ENCODE data around the gene HNRNPL. TPM values are rescaled to one million over a fixed set of nuclear protein-coding genes. Genes with fewer than 3 reads are reported as not detected.

HNRNPL gene
- polyA plus RNA-seq, 1 donor from 2014 or later = 315 TPM

DNA sequence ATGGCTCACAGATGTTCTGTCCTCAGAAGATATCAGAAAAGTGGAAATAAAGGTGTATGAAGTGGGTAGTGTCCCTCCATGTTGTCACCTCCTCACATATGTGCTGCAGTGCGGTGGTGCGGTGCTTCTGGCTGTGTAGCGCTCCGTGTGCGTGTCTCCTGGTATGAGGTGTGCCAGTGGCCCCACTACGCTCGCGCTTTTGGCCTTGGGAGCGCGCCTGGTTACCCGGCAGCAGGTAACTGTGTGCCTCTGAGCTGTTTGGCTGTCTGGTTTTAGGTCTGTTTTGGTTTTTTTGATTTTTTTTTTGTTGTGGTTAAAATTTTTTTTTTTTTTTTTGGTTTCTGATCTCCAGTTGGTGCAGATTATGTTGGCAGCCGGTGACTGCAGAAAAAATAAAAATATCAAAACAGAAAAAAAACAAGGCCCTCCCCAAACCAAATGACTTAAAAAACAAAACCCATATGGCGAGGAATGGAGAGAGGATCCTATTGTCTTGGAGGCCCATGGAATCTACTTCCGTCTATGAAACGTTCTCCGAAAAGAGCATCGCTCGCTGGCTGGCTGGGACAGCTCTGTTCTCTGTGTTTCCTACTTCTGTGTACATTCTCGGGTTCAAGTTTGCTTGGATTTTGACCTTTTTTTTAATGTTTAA lies 7.9 kb downstream of the HNRNPL start:
- TF ChIP-seq RAD21 (conservative IDR thresholded peaks at IDR 0.05) (no peak), POLR2AphosphoS5 (IDR thresholded peaks at IDR 0.05) (no peak), TAF1 (IDR thresholded peaks at IDR 0.05; ENCODE audit: low read depth) (no peak), MXI1 (conservative IDR thresholded peaks at IDR 0.05; ENCODE audit: poor library complexity, severe bottlenecking) (no peak), EP300 (conservative IDR thresholded peaks at IDR 0.05; ENCODE audit: poor library complexity, severe bottlenecking) (no peak), EZH2 (IDR thresholded peaks at IDR 0.05; ENCODE audit: borderline replicate concordance, insufficient read depth, low read length, poor library complexity, severe bottlenecking) (no peak), SMC3 (conservative IDR thresholded peaks at IDR 0.05; ENCODE audit: poor library complexity) (no peak)

DNA sequence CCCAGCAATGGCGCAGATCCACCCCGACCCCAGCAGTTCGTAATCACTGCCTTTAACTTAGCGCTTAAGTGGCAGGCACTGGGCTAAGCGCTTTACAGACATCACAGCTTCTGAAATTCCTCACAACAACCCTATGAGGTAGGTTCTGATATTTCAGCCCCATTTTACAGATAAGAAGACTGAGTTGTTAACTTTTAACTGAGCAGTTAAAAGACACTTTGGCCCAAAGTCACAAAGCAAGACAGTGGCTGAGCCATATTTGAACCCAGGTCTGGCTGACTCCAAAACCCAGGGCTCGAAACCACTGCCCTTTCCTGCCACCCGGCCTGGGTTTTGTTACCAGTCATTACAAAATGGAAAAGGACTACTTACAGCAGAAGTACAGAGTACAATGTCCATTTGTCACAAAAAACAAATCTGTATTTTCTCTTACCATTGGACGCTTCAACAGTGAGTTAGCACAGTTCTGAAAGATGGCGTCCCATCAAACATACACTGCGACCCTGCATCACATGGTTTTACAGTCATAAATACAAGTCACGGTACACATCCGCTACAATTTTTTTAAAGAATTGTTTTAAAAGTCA lies 8.5 kb downstream of the HNRNPL start:
- Histone ChIP-seq H3K4me3 (ENCODE audit: low read length) (no peak overlapping the region), H3K27me3 (ENCODE audit: insufficient read depth, low read depth, low read length) (no peaks in the 10 kb centered on the region), H3K36me3 (ENCODE audit: insufficient read depth, low read length) (peaks cover 3% of the 10 kb centered on the region), H3K79me2 (replicated peaks; ENCODE audit: insufficient read depth, low read length) (peaks cover 12% of the 10 kb centered on the region), H3K4me2 (ENCODE audit: low read length) (no peak overlapping the region), H3F3A (ENCODE audit: insufficient read depth, low read length, poor library complexity, severe bottlenecking) (no peaks in the 10 kb centered on the region), H3K9me2 (ENCODE audit: insufficient read depth, low read length) (no peaks in the 10 kb centered on the region), H3K27ac (ENCODE audit: low read length) (no peak overlapping the region), H2AFZ (ENCODE audit: low read depth, low read length) (no peak overlapping the region), H4K20me1 (ENCODE audit: insufficient read depth) (peaks cover 6% of the 10 kb centered on the region), H3K9me3 (ENCODE audit: low read length) (no peaks in the 10 kb centered on the region), H3K9ac (ENCODE audit: low read length) (no peak overlapping the region)
- no peak for TF ChIP-seq RAD21 (conservative IDR thresholded peaks at IDR 0.05)
- TF ChIP-seq EZH2 (IDR thresholded peaks at IDR 0.05; ENCODE audit: borderline replicate concordance, insufficient read depth, low read length, poor library complexity, severe bottlenecking) = no peak
- no peak for TF ChIP-seq TAF1 (IDR thresholded peaks at IDR 0.05; ENCODE audit: low read depth)
- no peak for TF ChIP-seq POLR2AphosphoS5 (IDR thresholded peaks at IDR 0.05)
- TF ChIP-seq MXI1 (conservative IDR thresholded peaks at IDR 0.05; ENCODE audit: poor library complexity, severe bottlenecking) = no peak
- TF ChIP-seq SMC3 (conservative IDR thresholded peaks at IDR 0.05; ENCODE audit: poor library complexity) = no peak
- TF ChIP-seq EP300 (conservative IDR thresholded peaks at IDR 0.05; ENCODE audit: poor library complexity, severe bottlenecking) = no peak
- TF ChIP-seq, protein P1, sequence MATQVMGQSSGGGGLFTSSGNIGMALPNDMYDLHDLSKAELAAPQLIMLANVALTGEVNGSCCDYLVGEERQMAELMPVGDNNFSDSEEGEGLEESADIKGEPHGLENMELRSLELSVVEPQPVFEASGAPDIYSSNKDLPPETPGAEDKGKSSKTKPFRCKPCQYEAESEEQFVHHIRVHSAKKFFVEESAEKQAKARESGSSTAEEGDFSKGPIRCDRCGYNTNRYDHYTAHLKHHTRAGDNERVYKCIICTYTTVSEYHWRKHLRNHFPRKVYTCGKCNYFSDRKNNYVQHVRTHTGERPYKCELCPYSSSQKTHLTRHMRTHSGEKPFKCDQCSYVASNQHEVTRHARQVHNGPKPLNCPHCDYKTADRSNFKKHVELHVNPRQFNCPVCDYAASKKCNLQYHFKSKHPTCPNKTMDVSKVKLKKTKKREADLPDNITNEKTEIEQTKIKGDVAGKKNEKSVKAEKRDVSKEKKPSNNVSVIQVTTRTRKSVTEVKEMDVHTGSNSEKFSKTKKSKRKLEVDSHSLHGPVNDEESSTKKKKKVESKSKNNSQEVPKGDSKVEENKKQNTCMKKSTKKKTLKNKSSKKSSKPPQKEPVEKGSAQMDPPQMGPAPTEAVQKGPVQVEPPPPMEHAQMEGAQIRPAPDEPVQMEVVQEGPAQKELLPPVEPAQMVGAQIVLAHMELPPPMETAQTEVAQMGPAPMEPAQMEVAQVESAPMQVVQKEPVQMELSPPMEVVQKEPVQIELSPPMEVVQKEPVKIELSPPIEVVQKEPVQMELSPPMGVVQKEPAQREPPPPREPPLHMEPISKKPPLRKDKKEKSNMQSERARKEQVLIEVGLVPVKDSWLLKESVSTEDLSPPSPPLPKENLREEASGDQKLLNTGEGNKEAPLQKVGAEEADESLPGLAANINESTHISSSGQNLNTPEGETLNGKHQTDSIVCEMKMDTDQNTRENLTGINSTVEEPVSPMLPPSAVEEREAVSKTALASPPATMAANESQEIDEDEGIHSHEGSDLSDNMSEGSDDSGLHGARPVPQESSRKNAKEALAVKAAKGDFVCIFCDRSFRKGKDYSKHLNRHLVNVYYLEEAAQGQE (IDR thresholded peaks at IDR 0.05; ENCODE audit: borderline replicate concordance) = no peak
- TF ChIP-seq, protein P2, sequence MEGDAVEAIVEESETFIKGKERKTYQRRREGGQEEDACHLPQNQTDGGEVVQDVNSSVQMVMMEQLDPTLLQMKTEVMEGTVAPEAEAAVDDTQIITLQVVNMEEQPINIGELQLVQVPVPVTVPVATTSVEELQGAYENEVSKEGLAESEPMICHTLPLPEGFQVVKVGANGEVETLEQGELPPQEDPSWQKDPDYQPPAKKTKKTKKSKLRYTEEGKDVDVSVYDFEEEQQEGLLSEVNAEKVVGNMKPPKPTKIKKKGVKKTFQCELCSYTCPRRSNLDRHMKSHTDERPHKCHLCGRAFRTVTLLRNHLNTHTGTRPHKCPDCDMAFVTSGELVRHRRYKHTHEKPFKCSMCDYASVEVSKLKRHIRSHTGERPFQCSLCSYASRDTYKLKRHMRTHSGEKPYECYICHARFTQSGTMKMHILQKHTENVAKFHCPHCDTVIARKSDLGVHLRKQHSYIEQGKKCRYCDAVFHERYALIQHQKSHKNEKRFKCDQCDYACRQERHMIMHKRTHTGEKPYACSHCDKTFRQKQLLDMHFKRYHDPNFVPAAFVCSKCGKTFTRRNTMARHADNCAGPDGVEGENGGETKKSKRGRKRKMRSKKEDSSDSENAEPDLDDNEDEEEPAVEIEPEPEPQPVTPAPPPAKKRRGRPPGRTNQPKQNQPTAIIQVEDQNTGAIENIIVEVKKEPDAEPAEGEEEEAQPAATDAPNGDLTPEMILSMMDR (IDR thresholded peaks at IDR 0.05; ENCODE audit: poor library complexity, severe bottlenecking) = no peak

More for the DNA sequence above, 7.9 kb downstream of the HNRNPL start:
- Histone ChIP-seq H3K4me2 (ENCODE audit: low read length) (no peak overlapping the region), H3K27me3 (ENCODE audit: insufficient read depth, low read depth, low read length) (no peaks in the 10 kb centered on the region), H3K27ac (ENCODE audit: low read length) (no peak overlapping the region), H3K36me3 (ENCODE audit: insufficient read depth, low read length) (peaks cover 3% of the 10 kb centered on the region), H3K79me2 (replicated peaks; ENCODE audit: insufficient read depth, low read length) (peaks cover 16% of the 10 kb centered on the region), H4K20me1 (ENCODE audit: insufficient read depth) (peaks cover 9% of the 10 kb centered on the region), H2AFZ (ENCODE audit: low read depth, low read length) (no peak overlapping the region), H3K9me2 (ENCODE audit: insufficient read depth, low read length) (no peaks in the 10 kb centered on the region), H3K9me3 (ENCODE audit: low read length) (no peaks in the 10 kb centered on the region), H3K9ac (ENCODE audit: low read length) (no peak overlapping the region), H3K4me3 (ENCODE audit: low read length) (no peak overlapping the region), H3F3A (ENCODE audit: insufficient read depth, low read length, poor library complexity, severe bottlenecking) (no peaks in the 10 kb centered on the region)

Measured in neural cell (in vitro differentiated cells).